ENCODE data around the gene KRTAP10-3.
"Not testable (repeated sequence)": the region's sequence is repeated elsewhere in the genome, so short reads cannot be mapped to it uniquely, and the experiment has no call there.

DNA sequence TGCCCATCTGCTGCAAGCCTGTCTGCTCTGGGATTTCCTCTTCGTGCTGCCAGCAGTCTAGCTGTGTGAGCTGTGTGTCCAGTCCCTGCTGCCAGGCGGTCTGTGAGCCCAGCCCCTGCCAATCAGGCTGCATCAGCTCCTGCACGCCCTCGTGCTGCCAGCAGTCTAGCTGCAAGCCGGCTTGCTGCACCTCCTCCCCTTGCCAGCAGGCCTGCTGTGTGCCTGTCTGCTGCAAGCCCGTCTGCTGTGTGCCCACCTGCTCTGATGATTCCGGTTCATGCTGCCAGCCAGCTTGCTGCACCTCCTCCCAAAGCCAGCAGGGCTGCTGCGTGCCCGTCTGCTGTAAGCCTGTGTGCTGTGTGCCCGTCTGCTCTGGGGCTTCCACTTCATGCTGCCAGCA lies 42.5 kb upstream of the KRTAP10-3 start:
- not testable (repeated sequence) for TF ChIP-seq OVOL3 (tag by site-specific recombination; IDR thresholded peaks at IDR 0.05); ZNF362 (tag by site-specific recombination; IDR thresholded peaks at IDR 0.05); ZNF785 (tag by site-specific recombination; IDR thresholded peaks at IDR 0.05); KLF1 (tag by site-specific recombination; IDR thresholded peaks at IDR 0.05); ZNF510 (tag by site-specific recombination; IDR thresholded peaks at IDR 0.05; ENCODE audit: insufficient replicate concordance); ATF2 (tag by site-specific recombination; IDR thresholded peaks at IDR 0.05; ENCODE audit: low read depth)
- TF ChIP-seq, protein P1, sequence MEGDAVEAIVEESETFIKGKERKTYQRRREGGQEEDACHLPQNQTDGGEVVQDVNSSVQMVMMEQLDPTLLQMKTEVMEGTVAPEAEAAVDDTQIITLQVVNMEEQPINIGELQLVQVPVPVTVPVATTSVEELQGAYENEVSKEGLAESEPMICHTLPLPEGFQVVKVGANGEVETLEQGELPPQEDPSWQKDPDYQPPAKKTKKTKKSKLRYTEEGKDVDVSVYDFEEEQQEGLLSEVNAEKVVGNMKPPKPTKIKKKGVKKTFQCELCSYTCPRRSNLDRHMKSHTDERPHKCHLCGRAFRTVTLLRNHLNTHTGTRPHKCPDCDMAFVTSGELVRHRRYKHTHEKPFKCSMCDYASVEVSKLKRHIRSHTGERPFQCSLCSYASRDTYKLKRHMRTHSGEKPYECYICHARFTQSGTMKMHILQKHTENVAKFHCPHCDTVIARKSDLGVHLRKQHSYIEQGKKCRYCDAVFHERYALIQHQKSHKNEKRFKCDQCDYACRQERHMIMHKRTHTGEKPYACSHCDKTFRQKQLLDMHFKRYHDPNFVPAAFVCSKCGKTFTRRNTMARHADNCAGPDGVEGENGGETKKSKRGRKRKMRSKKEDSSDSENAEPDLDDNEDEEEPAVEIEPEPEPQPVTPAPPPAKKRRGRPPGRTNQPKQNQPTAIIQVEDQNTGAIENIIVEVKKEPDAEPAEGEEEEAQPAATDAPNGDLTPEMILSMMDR (tag by site-specific recombination; IDR thresholded peaks at IDR 0.05), result not testable (repeated sequence)
